IMR-90 (cell line): Measurements from ENCODE around the gene RPTOR. TPM values are rescaled to one million over a fixed set of nuclear protein-coding genes. Genes with fewer than 3 reads are reported as not detected.

ENCODE experiments used
- ATAC-seq: fragments of 200-7000 bp; cut with Tn5 transposase; 2 replicates; pipeline ENCODE4 v1.9.1; 2020; ENCODE audit warnings: low read depth, mild to moderate bottlenecking, moderate library complexity
- BruUV-seq: library from RNA; stranded (reverse); fragments of 400-500 nt; replicated peaks from 2 replicates; lab custom pipeline; 2021; lab: Mats Ljungman, UMichigan
- CTCF ChIA-PET: fragments of 300-600 bp; formaldehyde crosslinking; extraction: SDS; loops from one replicate; lab custom pipeline; 2021; ENCODE audit warnings: antibody characterized with exemption; lab: Yijun Ruan, JAX
- POLR2A ChIA-PET: fragments of 300-600 bp; sonication (Branson Sonifier 250); formaldehyde crosslinking; loops from one replicate; lab custom pipeline; 2022; ENCODE audit warnings: antibody characterized with exemption; ENCODE audit not compliant: unreplicated experiment; lab: Charles Lee
- DNase-seq: peaks from one replicate; pipeline ENCODE4 v3.0.0; 2013
- H2AFZ ChIP-seq: replicated peaks from 2 replicates; pipeline ENCODE3; 2013; ENCODE audit warnings: low read length, mild to moderate bottlenecking; ENCODE audit not compliant: poor library complexity
- H2AK5ac ChIP-seq: 2 replicates; pipeline ENCODE4 v1.6.1; 2013; ENCODE audit warnings: low read depth, low read length, inconsistent platforms
- H2AK9ac ChIP-seq: replicated peaks from 2 replicates; pipeline ENCODE3; 2013; ENCODE audit warnings: mild to moderate bottlenecking, low read depth, low read length, moderate library complexity; ENCODE audit not compliant: poor library complexity
- H2BK120ac ChIP-seq: 2 replicates; pipeline ENCODE4 v1.6.1; 2013; ENCODE audit warnings: low read depth, low read length, inconsistent platforms
- H2BK15ac ChIP-seq: 3 replicates; pipeline ENCODE4 v1.6.1; 2013; ENCODE audit warnings: low read depth, low read length, inconsistent platforms
- H2BK20ac ChIP-seq: 2 replicates; pipeline ENCODE4 v1.6.1; 2013; ENCODE audit warnings: low read depth, mild to moderate bottlenecking, inconsistent platforms, low read length, moderate library complexity
- H2BK5ac ChIP-seq: 2 replicates; pipeline ENCODE4 v1.6.1; 2013; ENCODE audit warnings: mild to moderate bottlenecking, low read depth, low read length, inconsistent platforms; ENCODE audit not compliant: poor library complexity, severe bottlenecking
- H3K14ac ChIP-seq: replicated peaks from 2 replicates; pipeline ENCODE4 v1.6.1; 2013; ENCODE audit warnings: low read depth, low read length, inconsistent platforms
- H3K18ac ChIP-seq: 2 replicates; pipeline ENCODE4 v1.6.1; 2013; ENCODE audit warnings: low read depth, low read length, control low read depth
- H3K23ac ChIP-seq: 2 replicates; pipeline ENCODE4 v1.6.1; 2013; ENCODE audit warnings: low read depth, low read length, inconsistent platforms
- H3K27ac ChIP-seq: 2 replicates; pipeline ENCODE4 v1.5.1; 2013; ENCODE audit warnings: mild to moderate bottlenecking, control low read depth, low read length; ENCODE audit not compliant: insufficient read depth
- H3K27me3 ChIP-seq: 2 replicates; pipeline ENCODE4 v1.6.1; 2013; ENCODE audit warnings: low read length; ENCODE audit not compliant: control insufficient read depth, insufficient read depth
- H3K36me3 ChIP-seq: 2 replicates; pipeline ENCODE4 v1.6.1; 2013; ENCODE audit warnings: low read length, mixed read lengths; ENCODE audit not compliant: control insufficient read depth, insufficient read depth
- H3K4ac ChIP-seq: 2 replicates; pipeline ENCODE4 v1.6.1; 2013; ENCODE audit warnings: low read depth, low read length, inconsistent platforms
- H3K4me1 ChIP-seq: 2 replicates; pipeline ENCODE4 v1.6.1; 2013; ENCODE audit warnings: low read length, mixed read lengths; ENCODE audit not compliant: control insufficient read depth, insufficient read depth
- H3K4me2 ChIP-seq: 2 replicates; pipeline ENCODE4 v1.6.1; 2013; ENCODE audit warnings: low read depth, mild to moderate bottlenecking, control low read depth, low read length, moderate library complexity
- H3K4me3 ChIP-seq: 2 replicates; pipeline ENCODE4 v1.5.1; 2013; ENCODE audit warnings: low read depth, mild to moderate bottlenecking, control low read depth, low read length, moderate library complexity; ENCODE audit not compliant: insufficient read depth
- H3K56ac ChIP-seq: 2 replicates; pipeline ENCODE4 v1.6.1; 2013; ENCODE audit warnings: low read length, inconsistent platforms; ENCODE audit not compliant: insufficient read depth; ENCODE audit errors: extremely low read depth
- H3K79me1 ChIP-seq, 2 experiments: 2 replicates each; pipeline ENCODE4 v1.6.1; 2013; ENCODE audit warnings: low read length in 2 of 2, inconsistent platforms in 1 of 2, low read depth in 1 of 2
- H3K9ac ChIP-seq: 2 replicates; pipeline ENCODE4 v1.6.1; 2013; ENCODE audit warnings: low read depth, low read length, control low read depth
- H3K9me1 ChIP-seq: 2 replicates; pipeline ENCODE4 v1.6.1; 2013; ENCODE audit warnings: low read length, inconsistent platforms; ENCODE audit not compliant: insufficient read depth
- H3K9me3 ChIP-seq: 2 replicates; pipeline ENCODE4 v1.6.1; 2013; ENCODE audit warnings: low read length; ENCODE audit not compliant: control insufficient read depth, insufficient read depth
- H4K20me1 ChIP-seq: 2 replicates; pipeline ENCODE4 v1.6.1; 2013; ENCODE audit warnings: low read length, inconsistent platforms; ENCODE audit not compliant: insufficient read depth
- H4K5ac ChIP-seq: 2 replicates; pipeline ENCODE4 v1.6.1; 2013; ENCODE audit warnings: mild to moderate bottlenecking, low read depth, low read length, control low read depth
- H4K8ac ChIP-seq, 2 experiments: 2 replicates each; pipeline ENCODE4 v1.6.1; 2013; ENCODE audit warnings: low read depth in 2 of 2, low read length in 2 of 2, control low read depth in 1 of 2, inconsistent platforms in 1 of 2
- H4K91ac ChIP-seq: 2 replicates; pipeline ENCODE4 v1.6.1; 2013; ENCODE audit warnings: low read depth, low read length, inconsistent platforms; ENCODE audit not compliant: insufficient read depth
- BHLHE40 ChIP-seq: fragments of 150-350 bp; IDR thresholded peaks from 2 replicates; pipeline ENCODE4 v1.6.1; 2016; ENCODE audit warnings: mild to moderate bottlenecking, low read depth, low read length
- CEBPB ChIP-seq: IDR thresholded peaks from 2 replicates; pipeline ENCODE4 v1.6.1; 2012; ENCODE audit warnings: low read depth, low read length, improper control_type of control experiment
- FOS ChIP-seq: fragments of 150-350 bp; IDR thresholded peaks from 2 replicates; pipeline ENCODE4 v1.6.1; 2016; ENCODE audit warnings: low read depth, low read length
- MXI1 ChIP-seq: IDR thresholded peaks from 2 replicates; pipeline ENCODE4 v1.6.1; 2012; ENCODE audit warnings: low read depth, mild to moderate bottlenecking, low read length, moderate library complexity, borderline replicate concordance
- WGBS, 2 experiments: methylation state at CpG; one replicate each; pipeline versions ENCODE4 v1.1.5 to v1.1.7; 2013; ENCODE audit warnings: missing lambda C conversion rate in 2 of 2; ENCODE audit not compliant: insufficient read length in 1 of 2; ENCODE audit errors: extremely low coverage in 2 of 2; 5-methylcytosine and 5-hydroxymethylcytosine counted together
- dilution Hi-C: fragments of 300-500 bp; cut with HindIII; formaldehyde crosslinking; loops from one replicate; pipeline ENCODE4 v1.14.3; 2018; ENCODE audit warnings: low sequenced_read_pairs; ENCODE audit not compliant: unreplicated experiment
- in situ Hi-C: fragments of 300-500 bp; cut with MboI; formaldehyde crosslinking; loops from 3 replicates; pipeline ENCODE4 v1.14.3; 2019; ENCODE audit warnings: low sequenced_read_pairs, inconsistent platforms, mixed read lengths
- intact Hi-C: fragments of 100-400 bp; cut with micrococcal nuclease; formaldehyde crosslinking; loops from 2 replicates; pipeline ENCODE4 v1.10.0; 2022
- polyA plus RNA-seq, 3 experiments: library from polyadenylated mRNA; depleted of rRNA; stranded (reverse); fragments of >200 nt; gene quantifications; 2 replicates each; pipeline ENCODE4 v1.2.3, GENCODE V29; 2012; ENCODE audit warnings: low replicate concordance in 1 of 3
- total RNA-seq: library from RNA; depleted of rRNA; stranded (reverse); fragments of >200 nt; gene quantifications from 2 replicates; pipeline ENCODE4 v1.2.3, GENCODE V29; 2012

The RPTOR gene
- total and polyA plus RNA-seq, 2 of the 4 experiments (the other 2 are of a cell fraction) = 10.8 to 14.7 TPM

GRCh38 chr17:80751070-80751945, 206.7 kb downstream of the RPTOR start:
- BruUV-seq = no TSS peak
- TF ChIP-seq BHLHE40 (no peak; the same call in 1 of the 2 replicates), CEBPB (peak; percentile 68), FOS (no peak), MXI1 (0 out of 2 replicates have a peak, but pooled peaks have one; percentile 35)
- ChIA-PET CTCF (interaction anchor here (1.4 kb wide), 1 partner anchor 11 kb away, joined by 3 read pairs; no protein-coding TSS in a partner anchor), POLR2A (no interaction called here)
- peak; percentile 58 for DNase-seq
- Histone ChIP-seq H3K4me1 (peaks cover 18% of the 10 kb centered on the region), H2BK5ac (peak overlapping the region; percentile 90), H3K18ac (peak overlapping the region; percentile 53), H3K4me2 (peak overlapping the region; percentile 58), H4K8ac (peak overlapping the region; percentile 75 to 76), H3K56ac (peak overlapping the region; percentile 58; the same call in 1 of the 2 replicates), H3K36me3 (peaks cover 12% of the 10 kb centered on the region), H3K9me1 (peaks cover 16% of the 10 kb centered on the region), H3K4me3 (no peak overlapping the region), H3K27me3 (no peaks in the 10 kb centered on the region), H2BK120ac (peak overlapping the region; percentile 95), H3K9ac (no peak overlapping the region), H4K91ac (peak overlapping the region; percentile 96), H3K14ac (peak overlapping the region; percentile 89), H4K20me1 (no peaks in the 10 kb centered on the region), H3K9me3 (no peaks in the 10 kb centered on the region), H4K5ac (peak overlapping the region; percentile 63), H3K79me1 (peaks cover 10 to 46% of the 10 kb centered on the region in 2 experiments; a peak in 3 of 4 replicates), H2BK15ac (peak overlapping the region; percentile 64; the same call in 2 of the 3 replicates), H2AFZ (peak overlapping the region; percentile 70), H3K4ac (peak overlapping the region; percentile 96), H3K27ac (peak overlapping the region; percentile 56), H2AK9ac (peak overlapping the region; percentile 81), H2BK20ac (peak overlapping the region; percentile 95), H2AK5ac (peak overlapping the region; percentile 94), H3K23ac (peak overlapping the region; percentile 81)
- in situ Hi-C loops (no loop called here), dilution Hi-C loops (no loop called here), intact Hi-C loops (no loop called here)
- 58% methylated on average over 15 of the region's 30 CpGs; no CpG with 5 or more reads in 1 of the 2 experiments for WGBS, 2 experiments
- peak; percentile 80 for ATAC-seq
